Fibroblast of villous mesenchyme (primary cell): ENCODE data around the gene LASP1. TPM values are rescaled to one million over a fixed set of nuclear protein-coding genes. Genes with fewer than 3 reads are reported as not detected.

Experiments used
- DNase-seq: peaks from one replicate; pipeline ENCODE4 v3.0.0-alpha.2; 2010; ENCODE audit warnings: low read depth
- H3K4me3 ChIP-seq: 2 replicates; pipeline ENCODE4 v1.5.1; 2011; ENCODE audit warnings: low read depth, mild to moderate bottlenecking, low read length
- CTCF ChIP-seq: IDR thresholded peaks from 2 replicates; pipeline ENCODE4 v1.5.1; 2012; ENCODE audit warnings: low read depth, mild to moderate bottlenecking, low read length; ENCODE audit not compliant: insufficient read depth
- total RNA-seq: library from RNA; depleted of rRNA; stranded (reverse); fragments of >200 nt; gene quantifications from 2 replicates; pipeline ENCODE4 v1.2.3, GENCODE V29; 2012

Gene LASP1
- total RNA-seq, 1 donor, result 475 TPM

- H3K4me3 ChIP-seq, result no peak overlapping the region
- no peak for TF ChIP-seq CTCF
- no peak for DNase-seq
Observed at GRCh38 chr17:38917259-38917658, 47.4 kb downstream of the LASP1 start.

GRCh38 chr17:38918129-38918913, 48.5 kb downstream of the LASP1 start:
- no peak overlapping the region for H3K4me3 ChIP-seq
- no peak for DNase-seq
- TF ChIP-seq CTCF, result no peak

- DNase-seq, result no peak
- no peak for TF ChIP-seq CTCF
- H3K4me3 ChIP-seq, result no peak overlapping the region
Observed at GRCh38 chr17:38918916-38919315, 49.1 kb downstream of the LASP1 start.

- no peak overlapping the region for H3K4me3 ChIP-seq
- TF ChIP-seq CTCF, result no peak
- no peak for DNase-seq
Observed at GRCh38 chr17:38919316-38920078, 49.6 kb downstream of the LASP1 start.

- DNase-seq, result no peak
- H3K4me3 ChIP-seq, result no peak overlapping the region
- no peak for TF ChIP-seq CTCF
Observed at GRCh38 chr17:38920374-38921291, 50.8 kb downstream of the LASP1 start.

GRCh38 chr17:38921756-38922411, 52.0 kb downstream of the LASP1 start:
- TF ChIP-seq CTCF, result no peak
- no peak for DNase-seq
- H3K4me3 ChIP-seq, result no peak overlapping the region
